NCI-H460 (cell line): Measurements from ENCODE around the gene UPK3A. TPM values are rescaled to one million over a fixed set of nuclear protein-coding genes. Genes with fewer than 3 reads are reported as not detected.

ENCODE experiments used
- total RNA-seq: library from RNA; depleted of rRNA; stranded (reverse); fragments of >200 nt; shearing (Covaris generic); gene quantifications from 2 replicates; pipeline ENCODE4 v1.2.3, GENCODE V29; 2014; rRNA removed

Gene UPK3A
- total RNA-seq, 1 experiment from 2014 or later, result not detected

Other genes starting within 250 kb of the UPK3A start
- gene NUP50, start 121.0 kb upstream of the UPK3A start, total RNA-seq, result 47.1 and 51.6 TPM in 2 replicates
- 31.8 and 32.7 TPM in 2 replicates for gene KIAA0930, start 44.1 kb upstream of the UPK3A start, total RNA-seq
- gene FAM118A, start 25.0 kb downstream of the UPK3A start, total RNA-seq, result 9.1 and 12.9 TPM in 2 replicates
- gene SMC1B, start 128.7 kb downstream of the UPK3A start, total RNA-seq, result 0.10 TPM in 1 of 2 replicates, not detected in the other
- 0.72 and 1.1 TPM in 2 replicates for gene RIBC2, start 128.7 kb downstream of the UPK3A start, total RNA-seq
- 2.5 and 3.9 TPM in 2 replicates for gene FBLN1, start 217.9 kb downstream of the UPK3A start, total RNA-seq